Ascending aorta (tissue), 2 donors: Measurements from ENCODE around the gene RPS3A. TPM values are rescaled to one million over a fixed set of nuclear protein-coding genes. Genes with fewer than 3 reads are reported as not detected.

ENCODE experiments used
- DNase-seq, 2 donors: peaks; one replicate each; pipeline ENCODE4 v3.0.0-alpha.2; 2019; ENCODE audit warnings: low spot score in 2 of 2
- H3K27ac ChIP-seq, 2 donors: fragments of 200-600 bp; sonication (generic); one replicate each; pipeline ENCODE4 v1.5.1; 2016 to 2017; ENCODE audit warnings: mild to moderate bottlenecking in 1 of 2
- H3K27me3 ChIP-seq: fragments of 200-600 bp; sonication (generic); one replicate; pipeline ENCODE4 v1.5.1; 2017
- H3K36me3 ChIP-seq, 2 donors: fragments of 200-600 bp; sonication (generic); one replicate each; pipeline ENCODE4 v1.5.1; 2016
- H3K4me1 ChIP-seq, 2 donors: fragments of 200-600 bp; sonication (generic); one replicate each; pipeline ENCODE4 v1.5.1; 2016 to 2017; ENCODE audit warnings: mild to moderate bottlenecking in 1 of 2
- H3K4me3 ChIP-seq, 2 donors: fragments of 200-600 bp; sonication (generic); one replicate each; pipeline ENCODE4 v1.5.1; 2016 to 2017; ENCODE audit warnings: mild to moderate bottlenecking in 1 of 2
- H3K9me3 ChIP-seq, 2 donors: fragments of 200-600 bp; sonication (generic); one replicate each; pipeline ENCODE4 v1.5.1; 2016
- CTCF ChIP-seq, 3 experiments: fragments of 200-600 bp in 2 of 3; fragments of 450-650 bp in 1 of 3; sonication (generic) in 2 of 3; IDR thresholded peaks; one replicate each; pipeline ENCODE4 v1.5.1; 2016 to 2019; ENCODE audit warnings: antibody characterized with exemption in 3 of 3, mild to moderate bottlenecking in 1 of 3, moderate library complexity in 1 of 3
- intact Hi-C: fragments of 100-400 bp; cut with DNase I; formaldehyde crosslinking; loops from one replicate; pipeline ENCODE4 v1.15.1; 2023
- total RNA-seq: library from RNA; depleted of rRNA; stranded (reverse); fragments of >200 nt; gene quantifications from one replicate; pipeline ENCODE4 v1.1.0, GENCODE V29; 2016

Gene RPS3A
- total RNA-seq, 1 donor from 2014 or later: 1,276 TPM

- peaks cover 6 to 18% of the 10 kb centered on the region in 2 donors for H3K4me1 ChIP-seq
- no peak overlapping the region for H3K4me3 ChIP-seq
- TF ChIP-seq CTCF (IDR thresholded peaks at IDR 0.05): no peak
- H3K36me3 ChIP-seq: peaks cover 13 to 17% of the 10 kb centered on the region in 2 donors
- intact Hi-C loops: loop anchor here (2.0 to 5.0 kb wide), 5 partner anchors 80 to 1440 kb away; partner anchors contain the start of genes FBXW7, GATB and LRBA
- no peak for DNase-seq
- H3K9me3 ChIP-seq: no peaks in the 10 kb centered on the region
- H3K27me3 ChIP-seq: no peaks in the 10 kb centered on the region
- H3K27ac ChIP-seq: no peak overlapping the region
These were observed 1.7 kb upstream of the RPS3A start for GRCh38 chr4:151097759-151098158.

- H3K27me3 ChIP-seq: no peaks in the 10 kb centered on the region
- H3K27ac ChIP-seq: peak overlapping the region in 1 of 2 donors; percentile 90
- intact Hi-C loops: loop anchor here (1.0 to 5.0 kb wide), 6 partner anchors 82 to 1680 kb away; partner anchors contain the start of genes ARFIP1, FBXW7, GATB and LRBA
- H3K36me3 ChIP-seq: peaks cover 22 to 29% of the 10 kb centered on the region in 2 donors
- peaks cover 6 to 18% of the 10 kb centered on the region in 2 donors for H3K4me1 ChIP-seq
- no peaks in the 10 kb centered on the region for H3K9me3 ChIP-seq
- no peak for TF ChIP-seq CTCF (IDR thresholded peaks at IDR 0.05)
- no peak for DNase-seq
- peak overlapping the region; percentile 73 for H3K4me3 ChIP-seq
These were observed 524 bp upstream of the RPS3A start for GRCh38 chr4:151098979-151099228.

GRCh38 chr4:151099976-151100417 lies 569 bp downstream of the RPS3A start:
- Histone ChIP-seq H3K4me1 (peaks cover 6 to 18% of the 10 kb centered on the region in 2 donors), H3K27me3 (no peaks in the 10 kb centered on the region), H3K27ac (peak overlapping the region; percentile 90 to 93), H3K4me3 (peak overlapping the region; percentile 73), H3K36me3 (peaks cover 27 to 39% of the 10 kb centered on the region in 2 donors), H3K9me3 (no peaks in the 10 kb centered on the region)
- DNase-seq: no peak
- TF ChIP-seq CTCF (IDR thresholded peaks at IDR 0.05): no peak
- intact Hi-C loops: loop anchor here (1.0 to 5.0 kb wide), 6 partner anchors 83 to 1679 kb away; partner anchors contain the start of genes ARFIP1, FBXW7, GATB and LRBA

- peak overlapping the region; percentile 73 for H3K4me3 ChIP-seq
- H3K4me1 ChIP-seq: peaks cover 6 to 18% of the 10 kb centered on the region in 2 donors
- H3K36me3 ChIP-seq: peaks cover 32 to 44% of the 10 kb centered on the region in 2 donors
- DNase-seq: no peak
- intact Hi-C loops: no loop called here
- no peak for TF ChIP-seq CTCF (IDR thresholded peaks at IDR 0.05)
- H3K27ac ChIP-seq: peak overlapping the region; percentile 90 to 93
- no peaks in the 10 kb centered on the region for H3K27me3 ChIP-seq
- H3K9me3 ChIP-seq: no peaks in the 10 kb centered on the region
These were observed 1.1 kb downstream of the RPS3A start for GRCh38 chr4:151100531-151100930.

GRCh38 chr4:151103758-151104157 lies 4.3 kb downstream of the RPS3A start:
- Histone ChIP-seq H3K27ac (no peak overlapping the region), H3K4me1 (peaks cover 6 to 17% of the 10 kb centered on the region in 2 donors), H3K36me3 (peaks cover 50 to 68% of the 10 kb centered on the region in 2 donors), H3K27me3 (no peaks in the 10 kb centered on the region), H3K4me3 (no peak overlapping the region), H3K9me3 (no peaks in the 10 kb centered on the region)
- no peak for DNase-seq
- intact Hi-C loops: no loop called here
- no peak for TF ChIP-seq CTCF (IDR thresholded peaks at IDR 0.05)

GRCh38 chr4:151104621-151105020 lies 5.2 kb downstream of the RPS3A start:
- Histone ChIP-seq H3K9me3 (no peaks in the 10 kb centered on the region), H3K27ac (no peak overlapping the region), H3K27me3 (no peaks in the 10 kb centered on the region), H3K4me1 (peaks cover 6 to 14% of the 10 kb centered on the region in 2 donors), H3K36me3 (peaks cover 50 to 68% of the 10 kb centered on the region in 2 donors), H3K4me3 (no peak overlapping the region)
- no peak for TF ChIP-seq CTCF (IDR thresholded peaks at IDR 0.05)
- DNase-seq: no peak
- intact Hi-C loops: no loop called here
